Prostate gland (tissue), 2 donors: ENCODE results near the gene ATG5. TPM values are rescaled to one million over a fixed set of nuclear protein-coding genes. Genes with fewer than 3 reads are reported as not detected.

Experiments used
- DNase-seq: peaks from one replicate; pipeline ENCODE4 v3.0.0-alpha.2; 2019; ENCODE audit warnings: low spot score
- H3K27ac ChIP-seq, 2 donors: fragments of 200-600 bp; sonication (generic); 2 replicates each; pipeline ENCODE4 v1.5.1; 2017 to 2019
- H3K27me3 ChIP-seq: fragments of 200-600 bp; sonication (generic); replicated peaks from 2 replicates; pipeline ENCODE4 v1.5.1; 2019; ENCODE audit not compliant: insufficient read depth
- H3K36me3 ChIP-seq, 2 donors: fragments of 200-600 bp; sonication (generic); 1 replicate in 1 of 2; 2 replicates in 1 of 2; pipeline versions ENCODE4 v1.5.1 to v1.8.1; 2017 to 2019
- H3K4me1 ChIP-seq: fragments of 200-600 bp; sonication (generic); replicated peaks from 2 replicates; pipeline ENCODE4 v1.5.1; 2019
- H3K4me3 ChIP-seq, 2 donors: fragments of 200-600 bp; sonication (generic); 2 replicates each; pipeline ENCODE4 v1.5.1; 2017 to 2019
- H3K9me3 ChIP-seq: fragments of 200-600 bp; sonication (generic); 2 replicates; pipeline ENCODE4 v1.5.1; 2017
- POLR2A ChIP-seq: fragments of 450-650 bp; IDR thresholded peaks from one replicate; pipeline ENCODE4 v1.6.1; 2016; ENCODE audit warnings: antibody characterized with exemption, mild to moderate bottlenecking
- POLR2AphosphoS5 ChIP-seq: sonication (generic); formaldehyde crosslinking; IDR thresholded peaks from one replicate; pipeline ENCODE4 v1.6.1; 2017; ENCODE audit warnings: antibody characterized with exemption
- whole genome bisulfite sequencing: methylation state at CpG from one replicate; pipeline ENCODE4 v1.1.5; 2018; 5-methylcytosine and 5-hydroxymethylcytosine counted together
- intact Hi-C: fragments of 100-400 bp; cut with DNase I; formaldehyde crosslinking; loops from one replicate; pipeline ENCODE4 v1.14.2; 2022
- total RNA-seq, 2 donors: library from RNA; depleted of rRNA; stranded (reverse); fragments of >200 nt; gene quantifications; one replicate each; pipeline ENCODE4 v1.1.0, GENCODE V29; 2016
- TF ChIP-seq, protein P1 (sequence below), 4 experiments: fragments of 200-600 bp in 2 of 4; fragments of 450-650 bp in 2 of 4; sonication (generic) in 2 of 4; IDR thresholded peaks; 1 replicate in 3 of 4; 2 replicates in 1 of 4; pipeline ENCODE4 v1.5.1; 2016 to 2019; ENCODE audit warnings: antibody characterized with exemption in 4 of 4, mild to moderate bottlenecking in 2 of 4, moderate library complexity in 2 of 4

The ATG5 gene
- total RNA-seq, 2 donors from 2014 or later = 31.9 to 34.3 TPM

GRCh38 chr6:106286746-106287145, 38.8 kb downstream of the ATG5 start:
- WGBS = 93% methylated on average over 1 of the region's 1 CpG
- DNase-seq = no peak
- Histone ChIP-seq H3K36me3 (no peaks in the 10 kb centered on the region), H3K4me3 (no peak overlapping the region), H3K27ac (no peak overlapping the region), H3K9me3 (no peaks in the 10 kb centered on the region), H3K27me3 (no peaks in the 10 kb centered on the region), H3K4me1 (no peaks in the 10 kb centered on the region)
- intact Hi-C loops = no loop called here
- TF ChIP-seq POLR2AphosphoS5 (no peak), POLR2A (no peak)
- TF ChIP-seq, protein P1, sequence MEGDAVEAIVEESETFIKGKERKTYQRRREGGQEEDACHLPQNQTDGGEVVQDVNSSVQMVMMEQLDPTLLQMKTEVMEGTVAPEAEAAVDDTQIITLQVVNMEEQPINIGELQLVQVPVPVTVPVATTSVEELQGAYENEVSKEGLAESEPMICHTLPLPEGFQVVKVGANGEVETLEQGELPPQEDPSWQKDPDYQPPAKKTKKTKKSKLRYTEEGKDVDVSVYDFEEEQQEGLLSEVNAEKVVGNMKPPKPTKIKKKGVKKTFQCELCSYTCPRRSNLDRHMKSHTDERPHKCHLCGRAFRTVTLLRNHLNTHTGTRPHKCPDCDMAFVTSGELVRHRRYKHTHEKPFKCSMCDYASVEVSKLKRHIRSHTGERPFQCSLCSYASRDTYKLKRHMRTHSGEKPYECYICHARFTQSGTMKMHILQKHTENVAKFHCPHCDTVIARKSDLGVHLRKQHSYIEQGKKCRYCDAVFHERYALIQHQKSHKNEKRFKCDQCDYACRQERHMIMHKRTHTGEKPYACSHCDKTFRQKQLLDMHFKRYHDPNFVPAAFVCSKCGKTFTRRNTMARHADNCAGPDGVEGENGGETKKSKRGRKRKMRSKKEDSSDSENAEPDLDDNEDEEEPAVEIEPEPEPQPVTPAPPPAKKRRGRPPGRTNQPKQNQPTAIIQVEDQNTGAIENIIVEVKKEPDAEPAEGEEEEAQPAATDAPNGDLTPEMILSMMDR (IDR thresholded peaks at IDR 0.05) = no peak

DNA sequence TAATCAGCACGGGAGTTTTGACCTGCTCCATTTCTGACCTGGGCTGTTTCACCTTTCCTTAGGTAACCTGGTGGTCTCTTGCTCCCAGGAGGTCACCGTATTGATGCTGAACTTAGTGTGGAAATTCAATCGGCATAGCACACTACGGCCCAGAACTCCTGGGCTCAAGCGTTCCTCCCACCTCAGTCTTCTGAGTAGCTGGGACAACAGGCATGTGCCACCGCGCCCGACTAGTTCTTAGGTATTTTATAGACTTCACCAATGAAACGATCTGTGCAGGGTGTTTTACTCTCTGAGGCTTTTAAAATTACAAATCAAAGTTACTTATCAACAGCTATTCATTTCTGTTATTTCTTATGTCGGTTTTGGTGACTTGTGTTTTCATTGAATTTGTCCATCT, 42.1 kb downstream of the ATG5 start:
- no peak for DNase-seq

DNA sequence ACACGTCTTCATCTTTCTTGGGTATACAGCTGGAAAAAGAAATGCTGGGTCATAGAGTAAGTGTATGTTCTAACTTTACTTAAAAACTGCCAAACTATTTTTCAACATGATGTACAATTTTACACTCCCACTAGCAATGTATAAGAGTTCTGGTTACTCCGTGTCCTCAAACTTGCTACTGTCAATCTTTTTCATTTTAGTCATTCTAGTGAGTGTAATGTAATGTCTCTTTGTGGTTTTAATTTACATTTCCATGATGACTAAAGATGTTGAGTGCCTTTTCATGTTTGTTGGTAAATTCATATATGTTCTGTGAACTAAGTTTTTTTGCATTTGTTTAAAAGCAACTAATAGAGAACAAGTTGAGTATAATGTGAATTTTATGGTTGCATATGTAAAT, 43.9 kb downstream of the ATG5 start:
- DNase-seq = no peak
- no peak overlapping the region for H3K27ac ChIP-seq
- WGBS = 84% methylated on average over 2 of the region's 2 CpGs
- H3K4me3 ChIP-seq = no peak overlapping the region
- TF ChIP-seq POLR2A (no peak), POLR2AphosphoS5 (no peak)
- TF ChIP-seq, protein P1 (IDR thresholded peaks at IDR 0.05) = no peak
- H3K36me3 ChIP-seq = no peaks in the 10 kb centered on the region
- intact Hi-C loops = no loop called here
- no peaks in the 10 kb centered on the region for H3K9me3 ChIP-seq
- no peaks in the 10 kb centered on the region for H3K27me3 ChIP-seq
- H3K4me1 ChIP-seq = no peaks in the 10 kb centered on the region

More for the DNA sequence above, 42.1 kb downstream of the ATG5 start:
- Histone ChIP-seq H3K27ac (no peak overlapping the region), H3K4me3 (no peak overlapping the region), H3K36me3 (no peaks in the 10 kb centered on the region), H3K9me3 (no peaks in the 10 kb centered on the region), H3K4me1 (no peaks in the 10 kb centered on the region), H3K27me3 (no peaks in the 10 kb centered on the region)
- intact Hi-C loops = no loop called here
- TF ChIP-seq POLR2AphosphoS5 (no peak), POLR2A (no peak)
- TF ChIP-seq, protein P1 (IDR thresholded peaks at IDR 0.05) = no peak
- 88% methylated on average over 10 of the region's 10 CpGs for WGBS

GRCh38 chr6:106281088-106281487, 44.5 kb downstream of the ATG5 start:
- Histone ChIP-seq H3K4me1 (no peaks in the 10 kb centered on the region), H3K27ac (no peak overlapping the region), H3K4me3 (no peak overlapping the region), H3K36me3 (no peaks in the 10 kb centered on the region), H3K9me3 (no peaks in the 10 kb centered on the region), H3K27me3 (no peaks in the 10 kb centered on the region)
- TF ChIP-seq POLR2A = no peak
- TF ChIP-seq, protein P1 (IDR thresholded peaks at IDR 0.05) = no peak
- TF ChIP-seq POLR2AphosphoS5 = no peak
- intact Hi-C loops = no loop called here
- no peak for DNase-seq

- Histone ChIP-seq H3K9me3 (no peaks in the 10 kb centered on the region), H3K4me1 (no peaks in the 10 kb centered on the region), H3K36me3 (no peaks in the 10 kb centered on the region), H3K27ac (no peak overlapping the region), H3K27me3 (no peaks in the 10 kb centered on the region), H3K4me3 (no peak overlapping the region)
- 80% methylated on average over 1 of the region's 1 CpG for WGBS
- no peak for DNase-seq
- intact Hi-C loops = no loop called here
- TF ChIP-seq POLR2A = no peak
- TF ChIP-seq, protein P1 (IDR thresholded peaks at IDR 0.05) = no peak
- no peak for TF ChIP-seq POLR2AphosphoS5
Observed at GRCh38 chr6:106279179-106279578, 46.4 kb downstream of the ATG5 start.
